T47D (cell line): ENCODE measurements around the gene NDUFA7.

Source experiments
- DNase-seq, 2 experiments: peaks; one replicate each; pipeline versions ENCODE4 v3.0.0 to v3.0.0-alpha.2; 2011 to 2012; ENCODE audit warnings: low read depth in 1 of 2, low spot score in 1 of 2
- JUND ChIP-seq: IDR thresholded peaks from 2 replicates; pipeline ENCODE4 v1.6.1; 2012; ENCODE audit warnings: low read depth
- in situ Hi-C: cut with HindIII; loops from 2 replicates; pipeline ENCODE4 v1.10.0; 2016; ENCODE audit warnings: low sequenced_read_pairs, low pct_unique_long_range_greater_than_20kb

NDUFA7 gene

GRCh38 chr19:8336072-8336569 is 14.9 kb upstream of the NDUFA7 start:
- no peak for TF ChIP-seq JUND
- in situ Hi-C loops, result no loop called here
- DNase-seq, result no peak

DNA sequence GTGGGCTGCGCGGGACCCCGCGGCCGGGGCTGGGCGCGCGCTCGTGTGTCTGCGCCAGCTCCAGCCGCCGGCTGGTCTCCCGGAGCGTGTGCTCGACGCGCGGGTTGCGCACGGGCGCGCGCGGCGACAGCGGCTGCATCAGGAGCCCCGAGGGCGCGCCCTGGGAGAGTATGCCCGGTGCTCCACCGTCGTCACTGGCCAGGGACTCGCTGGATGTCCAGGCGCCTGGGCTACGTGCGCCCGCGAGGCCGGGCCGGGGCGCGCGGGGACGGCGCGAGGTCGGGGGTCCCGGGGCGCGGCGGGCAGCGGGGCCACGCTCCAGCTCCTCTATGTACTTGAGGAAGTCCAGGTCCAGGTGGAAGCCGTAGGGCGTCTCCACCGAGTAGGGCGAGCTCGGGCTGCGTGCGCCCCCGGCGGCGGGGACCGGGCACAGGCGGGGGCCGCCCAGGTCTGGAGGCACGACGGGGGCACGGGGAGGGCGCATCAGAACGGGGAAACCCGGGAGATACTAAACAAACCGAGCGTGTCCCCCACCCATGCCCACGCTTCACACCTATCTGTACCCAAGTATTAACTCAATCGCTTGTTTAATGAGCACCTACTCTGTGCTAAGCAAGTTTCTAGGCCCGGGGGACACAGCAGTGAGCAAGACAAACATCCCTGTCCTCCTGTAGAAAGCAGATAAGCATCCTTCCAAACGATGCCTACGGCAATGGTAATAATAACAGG is 14.3 kb upstream of the NDUFA7 start:
- no peak for TF ChIP-seq JUND
- in situ Hi-C loops, result no loop called here
- no peak for DNase-seq

DNA sequence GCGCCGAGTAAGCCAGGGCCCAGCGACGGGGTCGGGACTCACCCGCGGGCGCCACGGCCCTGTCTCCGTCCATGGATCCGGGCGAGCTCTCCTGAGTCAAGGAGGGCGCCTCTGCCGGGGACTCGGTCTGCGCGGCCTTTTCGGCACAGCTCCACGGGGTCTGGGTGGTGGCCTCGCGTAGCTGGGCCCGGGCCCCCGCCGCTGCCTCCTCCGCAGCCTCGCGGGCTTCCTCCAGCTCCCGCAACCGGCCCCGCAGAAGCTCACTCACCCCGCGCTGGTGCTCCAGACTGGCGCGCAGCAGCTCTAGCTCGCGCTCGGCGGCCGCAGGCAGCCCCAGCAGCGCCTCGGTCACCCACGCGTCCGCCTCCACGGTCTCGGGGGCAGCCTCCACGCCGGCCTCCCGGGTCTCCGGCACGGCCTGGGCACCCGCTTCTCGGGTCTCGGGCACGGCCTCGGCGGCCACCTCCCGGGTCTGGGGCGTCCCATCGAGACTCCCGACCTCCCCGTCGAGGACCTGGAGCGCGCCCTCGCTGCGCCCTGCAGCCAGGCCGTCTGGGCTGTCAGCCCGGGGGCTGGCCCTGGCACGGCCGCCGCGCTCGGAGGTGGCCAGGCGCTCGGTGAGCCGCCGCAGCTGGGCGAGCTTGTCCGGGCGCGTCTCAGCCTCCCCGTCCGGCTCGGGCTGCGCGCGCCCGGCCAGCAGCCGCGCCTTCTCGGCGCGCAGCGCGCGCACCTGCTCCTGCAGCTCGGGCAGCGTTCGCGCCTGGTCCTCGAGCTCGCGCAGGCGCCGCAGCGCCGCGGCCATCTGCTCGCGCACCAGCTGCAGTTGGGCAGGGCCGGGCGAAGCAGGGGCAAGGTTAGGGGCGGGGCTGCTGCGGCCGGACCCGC is 13.5 kb upstream of the NDUFA7 start:
- peak; percentile 88 to 91 for DNase-seq
- TF ChIP-seq JUND, result no peak
- in situ Hi-C loops, result no loop called here

GRCh38 chr19:8333767-8334457 is 12.7 kb upstream of the NDUFA7 start:
- TF ChIP-seq JUND, result no peak
- in situ Hi-C loops, result no loop called here
- no peak for DNase-seq

- DNase-seq, result no peak
- TF ChIP-seq JUND, result no peak
- in situ Hi-C loops, result no loop called here
Measured at GRCh38 chr19:8332976-8333766, 12.0 kb upstream of the NDUFA7 start.

DNA sequence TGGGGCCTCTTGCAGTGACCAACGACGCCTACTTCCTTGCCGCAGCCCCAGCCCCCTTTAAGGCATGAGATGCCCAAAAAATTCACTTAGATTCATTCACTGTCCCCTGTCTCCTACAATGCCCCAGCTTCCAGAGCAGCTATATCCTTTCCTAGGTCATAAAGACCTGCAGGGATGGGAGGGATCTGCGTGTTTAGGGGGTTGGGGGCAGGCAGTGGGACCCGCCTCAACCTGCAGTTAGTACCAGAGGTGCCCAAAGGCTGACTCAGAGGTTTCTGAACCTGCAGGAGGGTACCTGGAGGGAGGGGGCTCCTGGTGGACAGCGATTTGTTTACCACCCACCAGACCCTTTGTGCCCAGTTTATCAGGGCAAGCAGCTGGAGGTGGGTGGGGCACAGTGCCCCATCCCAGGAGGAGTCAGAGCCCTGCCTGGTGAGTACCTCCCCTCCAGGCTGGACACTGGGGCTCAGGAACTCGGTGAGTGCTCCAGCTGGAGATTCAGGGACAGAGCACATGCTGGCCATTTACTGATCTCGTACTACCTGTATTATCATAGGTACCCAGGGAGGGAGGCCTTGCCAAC is 10.2 kb upstream of the NDUFA7 start:
- DNase-seq, result no peak
- no peak for TF ChIP-seq JUND
- in situ Hi-C loops, result no loop called here

DNA sequence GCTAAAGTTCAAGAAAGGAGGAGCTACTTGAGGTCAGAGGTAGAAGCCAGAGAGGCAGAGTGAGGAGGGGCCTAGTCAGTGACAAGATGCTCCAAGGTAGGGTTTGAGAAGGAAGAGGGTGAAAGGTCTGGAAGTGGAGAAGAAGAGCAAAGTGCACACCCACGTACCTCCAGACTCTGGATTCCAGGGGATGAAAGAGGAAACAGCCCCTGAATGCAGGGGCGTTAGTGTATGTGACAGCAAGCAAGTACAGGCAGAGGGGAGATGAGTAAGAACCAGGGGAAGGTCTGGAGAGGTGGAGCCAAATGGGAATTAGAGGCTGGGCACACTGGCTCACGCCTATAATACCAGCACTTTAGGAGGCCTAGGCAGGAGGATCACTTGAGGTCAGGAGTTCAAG is 8.8 kb upstream of the NDUFA7 start:
- TF ChIP-seq JUND, result no peak
- in situ Hi-C loops, result no loop called here
- no peak for DNase-seq

GRCh38 chr19:8325454-8325853 is 4.3 kb upstream of the NDUFA7 start:
- in situ Hi-C loops, result no loop called here
- no peak for DNase-seq
- no peak for TF ChIP-seq JUND

DNA sequence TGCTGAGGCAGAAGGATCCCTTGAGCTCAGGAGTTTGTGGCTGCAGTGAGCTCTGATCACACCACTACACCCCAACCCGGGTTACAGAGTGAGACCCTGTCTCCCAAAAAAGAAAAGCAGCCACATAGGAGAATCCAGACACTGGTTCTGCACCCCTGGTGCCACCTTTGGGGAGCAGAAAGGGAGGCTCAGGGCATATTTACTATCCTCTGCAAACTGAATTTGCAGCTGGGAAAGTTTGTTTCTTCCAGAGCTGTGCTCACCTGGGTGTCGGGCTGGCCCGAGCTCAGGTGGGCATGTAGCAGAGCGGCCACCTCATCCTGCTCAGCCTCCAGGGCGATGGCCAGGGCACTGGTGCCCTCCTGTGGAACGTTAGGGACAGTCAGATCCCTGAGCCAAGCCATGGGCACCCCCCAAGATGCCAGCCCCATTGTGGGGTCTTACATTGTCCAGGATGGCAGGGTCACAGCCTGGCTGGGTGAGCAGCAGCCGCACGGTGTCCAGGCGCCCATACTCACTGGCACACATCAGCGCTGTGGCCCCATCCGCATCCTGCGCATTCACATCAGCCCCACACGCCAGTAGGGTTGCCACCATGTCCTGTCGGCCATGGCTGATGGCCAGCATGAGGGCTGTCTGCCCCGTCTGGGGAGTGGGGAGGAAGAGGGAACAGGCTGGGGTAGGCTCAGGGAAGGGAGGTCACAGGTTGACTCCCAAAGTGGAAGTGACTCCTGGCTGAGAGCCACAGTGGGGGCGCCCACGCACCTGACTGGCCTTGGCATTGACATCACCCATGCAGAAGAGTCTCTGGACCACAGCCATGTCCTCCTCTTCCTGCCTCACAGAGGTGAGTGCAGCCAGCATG is 3.2 kb upstream of the NDUFA7 start:
- in situ Hi-C loops, result no loop called here
- no peak for DNase-seq
- TF ChIP-seq JUND, result no peak

- in situ Hi-C loops, result no loop called here
- DNase-seq, result no peak
- no peak for TF ChIP-seq JUND
Measured at GRCh38 chr19:8323781-8324185, 2.6 kb upstream of the NDUFA7 start.

GRCh38 chr19:8322638-8322997 is 1.4 kb upstream of the NDUFA7 start:
- in situ Hi-C loops, result no loop called here
- no peak for TF ChIP-seq JUND
- DNase-seq, result no peak
